K562 treated with DMSO at 1 percent for 48 hours (cell line): Measurements from ENCODE around the gene CASP8. TPM values are rescaled to one million over a fixed set of nuclear protein-coding genes. Genes with fewer than 3 reads are reported as not detected.

Experiments used
- total RNA-seq: library from RNA; unstranded; fragments of 300-600 nt; gene quantifications from 2 replicates; pipeline ENCODE4 v1.2.3, GENCODE V29; 2022; ENCODE audit warnings: low replicate concordance; ENCODE audit errors: extremely low read depth

Gene CASP8
- total RNA-seq, result not detected in 2 replicates

DNA sequence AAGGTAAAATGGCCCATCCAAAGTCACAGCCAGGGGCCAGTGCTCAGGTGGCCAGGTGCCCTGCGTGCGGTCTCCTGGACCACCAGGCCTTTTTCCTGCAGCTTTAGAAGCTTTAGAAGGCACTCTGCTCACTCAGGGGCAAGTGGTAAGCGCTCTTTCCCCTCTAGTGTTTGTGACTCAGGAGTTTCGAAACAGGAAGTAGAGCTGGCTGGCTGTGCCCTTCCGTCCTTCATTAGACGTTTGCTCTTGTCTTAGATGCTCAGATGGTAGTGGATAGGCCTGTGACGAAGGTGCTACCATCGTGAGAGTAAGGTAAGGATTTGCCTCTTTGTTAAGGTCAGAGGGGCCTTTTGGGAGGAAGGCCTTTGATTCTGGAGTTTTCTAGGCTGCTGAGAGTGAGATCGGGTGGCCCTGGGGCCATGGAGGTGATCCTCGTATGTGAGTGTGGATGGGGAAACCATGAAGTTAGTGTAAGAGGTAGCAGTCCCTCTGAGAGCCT lies at the start of gene CASP8:
Gene CASP8, plus strand, starts transcription at position 235 of the 499 bp plus-strand sequence. CDS start 5,951 bp downstream, outside the sequence.

Other genes with a start within 250 kb of the CASP8 start
- gene HYCC2, start 188.9 kb upstream of the CASP8 start, total RNA-seq, result not detected in 2 replicates
- gene NDUFB3, start 188.5 kb upstream of the CASP8 start, total RNA-seq, result not detected in 2 replicates
- gene CFLAR, start 144.4 kb upstream of the CASP8 start, total RNA-seq, result not detected in 2 replicates
- gene CASP10, start 77.4 kb upstream of the CASP8 start, total RNA-seq, result not detected in 2 replicates
- not detected in 2 replicates for gene FLACC1, start 96.8 kb downstream of the CASP8 start, total RNA-seq
- not detected in 2 replicates for gene TRAK2, start 190.9 kb downstream of the CASP8 start, total RNA-seq
- gene STRADB, start 191.2 kb downstream of the CASP8 start, total RNA-seq, result not detected in 2 replicates